NCI-H82 treated with DMSO at 0.1 percent for 48 hours (cell line): ENCODE results near the gene PADI1.
"Not testable (repeated sequence)": the region's sequence is repeated elsewhere in the genome, so short reads cannot be mapped to it uniquely, and the experiment has no call there.

ENCODE experiments used
- DNase-seq: peaks from one replicate; lab custom pipeline; 2025; ENCODE audit not compliant: unreplicated experiment; lab: John Stamatoyannopoulos, UW

The PADI1 gene

DNA sequence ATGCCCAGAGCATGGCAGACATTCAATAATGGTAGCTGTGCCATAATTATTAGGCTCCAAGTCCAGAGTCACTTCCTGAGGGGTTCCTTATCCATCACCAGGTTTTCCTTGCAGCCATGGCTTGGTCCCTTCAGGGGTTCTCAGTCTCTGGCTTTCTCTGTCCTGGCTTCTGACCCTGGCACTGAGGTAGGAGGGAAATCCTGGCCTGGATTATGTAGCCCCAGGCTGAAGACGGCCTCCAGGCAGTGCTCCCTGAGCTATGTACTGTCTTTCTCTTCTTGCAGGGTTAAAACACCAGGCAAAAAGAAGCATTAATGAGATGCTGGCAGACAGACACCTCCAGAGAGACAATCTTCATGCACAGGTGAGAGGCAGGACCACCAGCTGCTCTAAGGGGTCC lies 34.5 kb downstream of the PADI1 start:
- peak; percentile 37 for DNase-seq

DNA sequence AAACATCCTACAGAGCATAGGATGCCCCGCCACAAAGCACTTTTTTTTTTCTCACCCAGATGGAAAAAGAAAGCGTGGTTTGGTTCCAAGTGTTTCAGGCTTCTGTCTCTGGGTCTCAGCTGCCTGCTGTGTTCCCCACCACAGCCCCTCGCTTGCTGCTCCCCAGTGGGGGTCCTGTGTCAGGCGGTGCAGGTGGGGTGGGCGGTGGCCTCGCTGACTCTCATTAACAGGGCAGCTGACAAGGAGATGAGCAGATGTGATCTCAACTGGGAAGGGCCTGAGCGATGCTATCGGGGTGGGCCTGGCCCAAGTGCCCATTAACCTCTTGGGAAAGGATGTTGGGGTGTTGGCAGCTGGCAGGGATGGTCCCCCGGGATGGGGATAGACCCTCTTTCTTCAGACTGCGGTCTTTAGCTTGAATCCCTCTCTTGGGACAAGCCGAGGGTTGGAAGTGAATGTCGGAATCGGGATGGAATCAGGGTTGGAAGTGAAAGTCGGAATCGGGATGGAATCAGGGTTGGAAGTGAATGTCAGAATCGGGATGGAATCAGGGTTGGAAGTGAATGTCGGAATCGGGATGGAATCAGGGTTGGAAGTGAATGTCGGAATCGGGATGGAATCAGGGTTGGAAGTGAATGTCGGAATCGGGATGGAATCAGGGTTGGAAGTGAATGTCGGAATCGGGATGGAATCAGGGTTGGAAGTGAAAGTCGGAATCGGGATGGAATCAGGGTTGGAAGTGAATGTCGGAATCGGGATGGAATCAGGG lies 36.3 kb downstream of the PADI1 start:
- not testable (repeated sequence) for DNase-seq

DNA sequence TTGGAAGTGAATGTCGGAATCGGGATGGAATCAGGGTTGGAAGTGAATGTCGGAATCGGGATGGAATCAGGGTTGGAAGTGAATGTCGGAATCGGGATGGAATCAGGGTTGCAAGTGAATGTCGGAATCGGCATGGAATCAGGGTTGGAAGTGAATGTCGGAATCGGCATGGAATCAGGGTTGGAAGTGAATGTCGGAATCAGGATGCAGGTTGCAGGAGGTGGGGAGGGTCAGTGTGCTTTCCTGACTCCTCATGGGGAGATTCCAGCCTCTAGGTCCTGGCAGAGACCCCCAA lies 36.8 kb downstream of the PADI1 start:
- not testable (repeated sequence) for DNase-seq

DNA sequence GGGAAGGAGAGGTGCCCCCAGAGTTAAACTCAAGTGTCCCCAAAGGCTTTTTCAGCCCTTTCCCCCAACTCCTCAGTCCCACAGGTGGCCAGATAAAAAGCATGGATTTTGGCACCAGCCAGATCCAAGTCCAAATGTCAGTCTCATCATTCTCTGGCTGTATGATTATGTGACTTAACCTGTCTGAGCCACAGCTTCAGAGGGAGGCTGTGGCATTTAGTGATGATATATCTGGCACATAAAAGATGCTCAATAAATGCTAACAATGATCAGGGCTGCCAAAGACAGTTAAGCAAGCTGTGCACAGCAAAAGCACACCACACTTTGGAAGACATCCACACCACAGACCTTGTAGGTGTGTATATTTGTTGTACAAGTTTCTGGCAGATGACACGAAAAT lies 38.3 kb downstream of the PADI1 start:
- DNase-seq = no peak

DNA sequence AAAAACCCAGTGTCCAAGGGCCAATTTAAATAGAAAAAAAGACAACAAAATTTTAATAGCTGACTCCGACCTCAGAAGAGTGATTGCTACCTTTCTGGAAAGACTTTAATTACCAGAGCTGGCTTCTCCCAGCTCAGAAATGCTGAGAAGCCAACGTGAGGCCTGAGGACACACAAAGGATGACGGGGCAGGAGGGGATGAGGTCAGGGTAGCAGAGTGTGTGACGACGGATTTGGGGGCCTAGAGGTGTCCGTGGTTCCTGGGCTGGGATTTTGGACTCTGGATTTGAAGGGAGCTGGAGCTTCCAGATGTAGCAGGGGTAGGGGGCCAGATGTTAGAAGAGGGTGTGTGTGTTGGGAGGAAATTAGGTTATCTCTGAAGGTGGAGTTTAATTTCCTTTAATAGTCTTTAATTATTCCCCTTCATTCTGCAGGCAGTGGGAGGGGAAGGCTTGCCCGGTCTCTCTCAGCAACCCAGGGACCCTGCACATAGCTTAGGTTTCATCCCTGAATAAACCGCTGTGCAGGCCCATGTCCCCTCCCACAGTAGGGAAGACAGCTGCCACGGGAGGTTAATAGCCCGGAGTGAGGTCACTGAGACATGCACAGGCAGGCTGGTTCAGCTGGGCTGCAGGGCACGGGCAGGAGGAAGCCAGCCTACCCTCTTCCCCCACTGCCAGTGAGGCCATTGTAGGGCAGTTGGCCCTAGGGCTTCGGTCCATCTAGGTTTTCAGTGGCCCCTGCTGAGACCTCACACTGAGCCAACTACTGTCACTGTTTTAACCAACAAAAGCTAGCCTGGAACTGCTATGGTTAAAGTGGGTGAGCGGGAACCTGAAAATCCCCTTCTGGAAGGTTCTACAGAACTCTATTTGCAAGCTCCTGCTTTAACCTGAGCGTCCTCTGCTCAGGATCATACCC lies 40.2 kb downstream of the PADI1 start:
- no peak for DNase-seq

DNA sequence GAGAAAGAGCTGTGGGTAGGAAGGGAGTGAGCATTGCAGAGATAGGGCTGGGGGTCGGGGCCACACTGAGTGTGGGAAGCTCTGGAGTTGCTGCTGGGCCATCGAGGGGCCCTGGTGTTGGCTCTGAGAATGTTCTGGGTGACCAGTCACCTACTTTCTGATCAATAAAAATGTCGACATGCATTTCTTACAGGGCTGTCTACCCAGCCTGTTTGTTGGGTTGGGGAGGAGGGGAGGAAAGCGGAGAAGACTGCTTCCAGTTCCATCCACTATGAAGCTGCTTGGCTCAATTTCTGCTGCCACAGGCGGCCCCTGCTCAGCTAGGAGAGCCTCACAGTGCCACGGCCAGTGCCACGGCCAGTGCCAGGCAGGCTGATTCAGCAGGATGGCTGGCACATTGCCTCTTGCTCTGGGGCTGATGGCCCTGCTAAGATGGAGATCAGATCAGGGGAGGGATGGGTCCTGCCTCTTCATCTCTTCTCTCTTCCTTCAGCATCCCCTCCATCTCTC lies 40.9 kb downstream of the PADI1 start:
- DNase-seq = no peak

DNA sequence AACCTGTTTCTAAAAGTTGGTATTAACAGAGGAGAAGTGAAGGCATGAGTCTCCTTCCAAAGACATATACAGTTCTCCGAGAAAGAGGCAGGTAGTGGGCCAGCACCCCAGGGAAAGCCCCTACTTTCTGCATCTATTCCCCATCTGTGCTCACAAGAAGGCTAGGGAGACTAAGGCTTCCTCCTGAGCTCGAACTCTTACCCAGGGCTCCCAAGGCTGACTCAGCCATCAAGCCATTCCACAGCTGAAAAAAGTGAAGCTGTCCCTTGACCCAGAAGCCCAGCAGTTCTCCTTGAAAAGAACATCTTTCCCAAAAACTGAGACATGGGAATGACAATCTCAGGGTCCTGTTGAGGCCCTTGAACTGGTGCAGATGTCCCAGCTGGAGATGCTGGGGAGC lies 42.0 kb downstream of the PADI1 start:
- no peak for DNase-seq

DNA sequence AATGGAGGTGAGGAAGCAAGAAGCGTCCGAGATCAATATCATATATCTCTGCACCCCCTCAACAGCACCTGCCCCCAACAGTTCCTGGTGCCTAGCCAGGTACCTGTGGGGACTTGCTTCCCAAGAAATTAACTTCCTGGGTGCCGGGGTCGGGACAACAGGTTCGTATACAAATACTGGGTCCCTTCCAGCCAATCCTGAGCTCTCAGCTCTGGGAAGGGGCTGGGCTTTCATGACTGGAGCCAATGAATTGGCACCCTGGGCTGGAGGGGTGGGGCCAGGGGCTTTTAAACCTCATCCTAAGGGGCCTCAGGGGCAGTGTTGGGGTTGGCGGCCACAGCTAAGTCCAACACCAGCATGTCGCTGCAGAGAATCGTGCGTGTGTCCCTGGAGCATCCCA lies 43.9 kb downstream of the PADI1 start, which contains the start of gene PADI3:
PADI3 (plus strand) TSS at position 318 of the 400 bp plus-strand sequence; CDS start at position 358, 40 bp downstream.
- no peak for DNase-seq

DNA sequence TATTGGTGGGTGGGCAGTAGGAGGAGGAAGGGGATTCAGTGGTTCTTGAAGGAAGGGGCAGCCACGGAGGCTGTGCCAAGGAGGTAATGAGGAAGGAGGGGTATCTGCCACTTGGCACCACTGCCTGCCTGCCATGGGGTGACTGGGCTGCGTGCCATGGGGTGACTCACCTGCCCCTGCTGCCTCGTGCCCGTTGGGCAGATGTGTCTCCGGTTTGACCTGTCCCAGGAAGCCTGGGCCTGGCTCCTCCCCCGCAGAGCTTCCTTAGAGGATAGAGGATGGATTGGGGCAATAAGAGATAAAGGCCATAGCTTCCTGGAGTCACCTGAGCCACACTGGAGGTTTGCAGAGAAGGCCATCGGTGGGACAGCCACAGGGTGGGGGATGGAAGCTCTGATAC lies 45.7 kb downstream of the PADI1 start:
- DNase-seq = no peak

DNA sequence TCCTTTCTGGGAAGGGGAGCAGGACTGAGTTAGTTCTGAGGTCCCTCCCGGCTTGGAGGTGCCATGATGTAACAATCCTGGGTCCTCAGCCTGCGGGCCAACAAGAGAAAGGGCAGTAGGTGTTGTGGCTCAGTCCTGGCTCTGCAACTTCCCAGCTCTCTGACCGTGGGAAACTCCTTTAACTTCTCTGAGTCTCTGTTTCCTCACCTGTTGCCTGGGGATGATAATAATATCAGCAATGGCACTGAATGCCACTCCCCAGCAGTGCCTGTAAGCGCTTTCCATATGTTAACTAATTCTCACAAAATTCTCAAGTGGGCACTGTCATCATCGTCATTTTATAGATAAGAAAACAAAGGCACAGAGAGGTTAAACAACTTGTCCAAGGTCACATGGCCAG lies 46.3 kb downstream of the PADI1 start:
- no peak for DNase-seq

DNA sequence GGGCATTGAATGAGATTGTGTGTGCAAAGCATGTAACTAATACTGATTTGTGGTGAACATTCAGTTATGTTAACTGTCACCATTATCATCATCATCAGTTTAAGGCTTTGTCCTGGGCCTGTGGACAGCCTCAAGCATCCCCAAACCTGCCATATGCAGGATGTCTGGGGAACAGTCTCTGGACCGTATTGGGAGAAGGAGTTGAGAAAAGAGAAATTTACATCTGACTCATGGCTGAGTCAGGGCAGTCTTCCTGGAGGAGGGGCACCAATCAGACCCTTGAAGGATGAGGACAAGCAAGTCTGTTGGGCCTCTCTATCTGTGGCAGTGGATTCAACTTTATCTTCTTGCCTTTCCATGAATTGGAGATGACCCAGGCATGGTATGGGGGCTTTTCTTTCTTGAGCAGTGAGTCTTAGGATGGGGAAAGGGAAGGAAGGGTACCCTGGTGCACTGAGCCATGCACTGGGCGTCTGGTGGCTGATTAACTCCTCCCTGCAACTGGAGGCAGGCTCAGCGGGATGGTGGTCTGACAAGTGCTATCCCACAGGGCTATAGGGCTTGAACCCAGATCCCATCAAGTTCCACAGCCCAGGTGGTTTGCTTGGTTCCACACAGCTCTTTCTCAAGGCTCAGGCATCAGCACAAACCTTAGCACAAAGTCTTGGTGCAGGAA lies 46.9 kb downstream of the PADI1 start:
- DNase-seq = no peak

DNA sequence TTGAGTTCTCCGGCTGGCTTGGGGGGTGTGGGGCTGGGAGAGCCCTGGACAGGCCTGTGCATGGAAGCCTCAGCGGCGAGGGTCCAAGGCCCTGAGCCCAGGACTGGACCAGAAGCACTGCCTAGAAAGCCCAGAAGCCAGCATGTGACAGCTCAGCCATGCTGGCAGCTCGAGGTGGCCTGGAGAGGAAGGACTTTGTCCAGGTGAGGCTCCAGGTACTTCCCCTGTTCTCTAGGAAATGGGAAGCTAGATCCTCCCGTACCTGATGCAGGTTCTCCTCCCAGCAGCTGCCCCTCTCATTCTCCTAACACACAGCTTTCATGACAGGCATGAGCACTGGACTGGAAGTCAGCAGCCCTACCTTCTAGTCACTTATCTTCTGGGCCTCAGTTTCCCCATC lies 50.4 kb downstream of the PADI1 start:
- no peak for DNase-seq

DNA sequence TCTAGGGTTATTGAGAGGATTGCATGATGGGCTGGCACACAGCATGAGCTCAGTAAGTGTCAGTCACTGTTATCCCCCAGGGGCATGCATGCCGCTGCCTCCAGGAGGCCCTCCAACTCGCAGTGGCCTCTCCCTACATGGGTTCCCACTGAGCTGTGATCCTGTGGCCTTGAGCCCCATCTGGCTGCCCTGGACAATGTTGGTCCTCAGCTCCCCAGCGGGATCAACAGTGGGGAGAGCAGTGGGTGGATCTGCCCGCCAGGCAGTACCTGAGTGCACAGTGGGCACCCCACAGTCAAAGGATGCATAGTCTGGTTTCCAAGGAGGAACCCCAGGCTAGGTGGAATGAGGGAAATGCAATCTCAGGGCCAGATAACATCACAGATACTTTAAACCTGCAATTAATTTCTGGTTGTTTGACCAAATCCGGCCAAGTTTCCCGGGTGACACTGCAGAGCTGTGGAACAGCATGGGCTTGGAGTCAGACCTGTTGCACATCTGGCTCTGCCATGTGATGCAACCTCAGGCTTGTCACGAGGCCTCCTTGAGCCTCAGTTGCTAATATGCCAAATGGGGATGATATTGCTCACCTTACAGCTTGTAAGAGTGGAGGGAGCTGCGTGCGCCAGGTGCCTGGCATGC lies 53.3 kb downstream of the PADI1 start:
- DNase-seq = no peak

DNA sequence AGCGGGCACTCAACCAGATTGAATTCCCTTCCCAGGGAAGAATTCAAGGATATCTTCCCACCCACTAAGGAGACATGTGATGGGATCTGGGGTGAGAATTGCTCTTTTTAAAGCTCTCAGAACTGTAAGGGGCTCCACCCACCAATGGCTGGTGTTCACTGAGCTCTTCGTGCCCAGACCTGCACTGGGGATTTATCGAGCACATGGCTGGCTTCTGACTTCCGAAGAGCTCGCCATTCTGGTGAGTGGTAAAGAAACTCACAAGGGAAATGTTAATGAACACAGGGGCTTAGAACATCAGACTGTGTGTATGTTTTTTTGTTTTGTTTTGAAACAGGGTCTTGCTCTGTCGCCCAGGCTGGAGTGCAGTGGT lies 53.8 kb downstream of the PADI1 start:
- DNase-seq = no peak

DNA sequence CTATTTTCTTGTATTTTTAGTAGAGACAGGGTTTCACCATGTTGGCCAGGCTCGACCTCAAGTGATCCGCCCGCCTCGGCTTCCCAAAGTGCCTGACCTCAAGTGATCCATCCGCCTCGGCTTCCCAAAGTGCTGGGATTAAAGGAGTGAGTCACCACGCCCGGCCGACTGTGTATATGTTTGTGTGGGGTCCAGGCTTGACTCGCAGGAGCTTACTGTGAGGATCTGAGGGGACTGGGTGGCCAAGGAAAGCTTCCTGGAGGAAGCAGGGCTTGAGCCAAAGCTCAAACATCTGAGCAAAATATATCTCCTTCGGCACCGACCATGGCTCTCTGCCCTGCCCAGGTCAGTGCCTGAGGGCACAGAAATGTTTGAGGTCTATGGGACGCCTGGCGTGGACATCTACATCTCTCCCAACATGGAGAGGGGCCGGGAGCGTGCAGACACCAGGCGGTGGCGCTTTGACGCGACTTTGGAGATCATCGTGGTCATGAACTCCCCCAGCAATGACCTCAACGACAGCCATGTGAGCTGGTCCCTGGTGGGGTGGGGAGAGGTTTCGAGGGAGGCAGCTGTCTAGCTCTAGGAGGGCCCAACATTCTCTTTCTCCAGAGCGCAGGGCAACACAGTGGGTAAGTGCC lies 54.4 kb downstream of the PADI1 start:
- DNase-seq = no peak

DNA sequence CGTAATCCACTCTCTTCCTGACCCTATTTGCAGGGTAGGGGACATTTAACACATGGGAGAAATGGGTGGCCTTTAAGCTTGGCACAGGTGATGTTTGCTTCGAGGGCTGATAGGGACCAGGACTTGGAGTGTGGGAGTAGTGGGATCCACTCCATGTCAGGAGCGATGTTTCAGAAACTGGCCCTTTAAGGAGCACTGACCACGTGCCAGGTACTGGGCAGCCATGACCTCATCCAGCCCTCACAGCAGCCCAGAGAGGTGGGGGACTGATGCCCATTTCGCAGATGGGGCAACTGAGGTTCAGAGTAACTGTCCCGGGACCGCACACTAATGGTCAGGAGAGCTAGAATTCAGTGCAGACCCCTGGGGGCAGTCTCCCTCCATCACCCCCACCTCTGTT lies 55.3 kb downstream of the PADI1 start:
- no peak for DNase-seq

DNA sequence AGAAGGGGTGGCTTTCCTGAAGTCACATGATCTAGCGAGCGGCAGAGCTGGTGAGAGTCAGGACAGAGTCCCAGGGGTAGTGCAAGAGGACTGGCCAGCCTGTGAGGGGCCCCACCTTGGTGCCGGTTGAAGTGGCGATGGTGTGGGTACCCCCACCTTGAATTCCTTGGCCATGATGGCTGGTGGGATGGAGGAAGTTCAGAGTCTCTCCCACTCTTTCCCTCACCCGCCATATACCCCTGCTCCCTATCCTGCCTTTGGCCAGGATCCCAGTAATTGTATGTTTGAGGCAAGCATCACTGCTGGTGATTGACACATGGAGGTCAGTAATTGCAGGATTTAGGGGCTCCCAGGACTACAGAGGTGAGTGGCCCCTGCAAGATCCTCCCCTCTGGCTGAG lies 55.8 kb downstream of the PADI1 start:
- DNase-seq = no peak

DNA sequence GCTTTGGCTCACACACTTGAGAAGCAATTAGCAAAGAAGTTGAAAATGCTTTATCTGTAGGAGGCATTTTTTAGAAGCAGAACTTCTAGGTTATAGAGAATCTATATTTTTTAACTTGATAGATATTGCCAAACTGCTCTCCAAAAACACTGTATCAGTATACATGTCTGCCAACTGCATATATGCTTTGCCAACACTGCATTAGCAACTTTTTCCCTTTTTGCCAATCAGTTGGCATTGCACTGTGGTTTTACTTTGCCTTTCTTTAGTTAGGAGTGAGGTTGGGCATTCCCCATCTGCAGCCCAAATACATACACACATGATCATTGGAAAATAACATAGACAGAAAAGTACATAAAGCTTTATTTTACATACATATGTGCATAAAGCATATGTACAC lies 59.0 kb downstream of the PADI1 start:
- DNase-seq = no peak

DNA sequence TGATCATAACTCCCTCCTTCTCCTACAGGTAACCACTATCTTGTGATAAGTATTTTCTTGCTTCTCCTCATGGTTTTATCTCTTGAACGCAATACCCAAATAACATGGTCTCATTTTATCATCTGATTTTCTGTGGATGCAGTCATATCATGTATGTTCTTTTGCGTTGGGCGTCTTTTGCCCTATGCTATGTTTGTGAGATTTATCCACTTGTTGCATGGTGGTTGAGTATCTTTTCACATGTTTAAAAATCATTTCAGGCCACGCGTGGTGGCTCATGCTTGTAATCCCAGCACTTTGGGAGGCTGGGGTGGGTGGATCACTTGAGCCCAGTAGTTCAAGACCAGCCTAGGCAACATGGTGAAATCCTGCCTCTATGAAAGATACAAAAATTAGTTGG lies 59.5 kb downstream of the PADI1 start:
- DNase-seq = no peak

DNA sequence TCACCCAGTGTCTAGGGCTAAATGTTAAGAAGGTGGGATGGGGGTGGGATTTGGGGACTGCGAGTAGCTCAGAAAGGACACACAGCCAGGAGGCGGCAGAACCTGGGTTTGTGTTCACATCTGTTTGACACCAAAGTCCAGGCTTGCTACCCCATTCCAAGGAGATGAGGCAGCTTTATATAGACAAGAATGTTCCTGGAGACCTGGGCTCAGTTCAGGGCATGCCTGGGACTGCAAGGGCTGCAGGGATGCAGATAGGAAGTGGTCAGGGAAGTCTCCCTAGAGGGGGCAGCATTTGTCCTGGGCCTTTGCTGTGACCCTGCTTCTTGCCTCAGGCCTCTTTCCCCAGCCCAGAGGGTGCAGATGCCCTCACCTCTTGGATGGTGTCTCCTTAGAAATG lies 60.2 kb downstream of the PADI1 start:
- no peak for DNase-seq

DNA sequence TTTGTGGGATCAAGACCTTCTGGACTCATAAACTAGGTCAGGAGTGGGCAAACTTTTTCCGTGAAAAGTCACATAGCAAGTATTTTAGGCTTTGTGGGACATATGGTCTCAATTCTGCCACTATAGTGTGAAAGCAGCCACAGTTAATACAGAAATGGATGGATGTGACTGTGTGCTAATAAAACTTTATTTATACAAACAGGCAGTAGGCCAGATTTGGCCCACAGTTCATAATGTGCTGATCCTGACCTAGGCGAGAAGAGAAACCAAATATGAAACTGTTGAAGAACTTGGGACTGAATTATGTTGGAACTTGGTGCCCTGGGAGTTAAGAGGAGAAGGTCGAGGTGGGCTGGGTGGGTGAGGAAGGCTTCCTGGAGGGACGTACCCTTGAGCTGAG lies 61.0 kb downstream of the PADI1 start:
- DNase-seq = no peak
